ENCODE results near the gene CDK4.

CDK4 gene

DNA sequence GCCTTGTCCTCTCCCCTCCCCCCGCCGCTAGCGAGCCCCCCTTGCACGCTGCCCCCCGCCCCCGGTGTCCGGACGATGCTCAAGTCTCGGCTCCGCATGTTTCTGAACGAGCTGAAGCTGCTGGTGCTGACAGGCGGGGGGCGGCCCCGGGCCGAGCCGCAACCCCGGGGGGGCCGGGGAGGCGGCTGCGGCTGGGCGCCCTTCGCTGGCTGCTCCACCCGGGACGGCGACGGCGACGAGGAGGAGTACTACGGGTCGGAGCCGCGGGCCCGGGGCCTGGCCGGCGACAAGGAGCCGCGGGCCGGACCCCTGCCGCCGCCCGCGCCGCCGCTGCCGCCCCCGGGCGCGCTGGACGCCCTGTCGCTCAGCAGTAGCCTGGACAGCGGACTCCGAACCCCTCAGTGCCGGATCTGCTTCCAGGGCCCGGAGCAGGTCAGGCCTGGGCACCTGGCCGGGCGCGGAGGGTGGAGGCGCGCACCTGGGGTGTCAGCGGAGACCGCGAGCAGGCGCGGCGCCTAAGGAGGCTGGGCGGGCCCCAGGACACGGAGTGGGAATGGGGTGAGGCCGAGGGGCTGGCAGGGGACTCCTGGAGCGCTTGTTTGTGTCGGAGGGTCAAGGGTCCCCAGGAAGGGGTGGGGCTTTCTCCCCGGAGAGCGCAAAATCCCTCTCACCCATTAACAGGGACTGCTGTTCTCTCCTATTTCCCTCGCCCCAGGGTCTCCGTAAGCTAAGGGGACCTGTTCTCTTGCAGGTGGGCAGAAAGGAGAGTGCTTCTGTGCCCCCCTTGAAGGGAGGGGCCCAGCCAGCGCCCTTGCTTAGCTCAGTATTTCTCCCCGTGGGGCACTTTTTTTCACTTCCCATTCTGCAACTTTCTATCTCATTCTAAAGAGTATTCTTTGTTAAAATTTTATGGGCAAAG, 3.6 kb upstream of the CDK4 start:
- peak in 5 of 6 experiments; percentile 19 to 53 (median 38) for DNase-seq

DNA sequence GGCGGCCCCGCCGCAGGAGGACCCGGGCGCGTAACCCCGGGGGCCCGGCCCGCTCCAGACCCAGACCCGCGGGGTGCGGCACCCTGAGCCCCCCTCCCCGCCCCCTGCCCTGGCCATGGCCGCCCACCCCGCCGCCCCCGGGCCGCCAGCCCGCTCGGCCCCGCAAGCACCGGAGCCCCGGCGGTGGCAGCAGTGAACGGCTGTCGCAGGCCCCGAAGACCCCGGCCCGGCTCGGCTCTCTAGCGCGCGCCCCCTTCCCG, 3.0 kb upstream of the CDK4 start:
- DNase-seq: no peak

DNA sequence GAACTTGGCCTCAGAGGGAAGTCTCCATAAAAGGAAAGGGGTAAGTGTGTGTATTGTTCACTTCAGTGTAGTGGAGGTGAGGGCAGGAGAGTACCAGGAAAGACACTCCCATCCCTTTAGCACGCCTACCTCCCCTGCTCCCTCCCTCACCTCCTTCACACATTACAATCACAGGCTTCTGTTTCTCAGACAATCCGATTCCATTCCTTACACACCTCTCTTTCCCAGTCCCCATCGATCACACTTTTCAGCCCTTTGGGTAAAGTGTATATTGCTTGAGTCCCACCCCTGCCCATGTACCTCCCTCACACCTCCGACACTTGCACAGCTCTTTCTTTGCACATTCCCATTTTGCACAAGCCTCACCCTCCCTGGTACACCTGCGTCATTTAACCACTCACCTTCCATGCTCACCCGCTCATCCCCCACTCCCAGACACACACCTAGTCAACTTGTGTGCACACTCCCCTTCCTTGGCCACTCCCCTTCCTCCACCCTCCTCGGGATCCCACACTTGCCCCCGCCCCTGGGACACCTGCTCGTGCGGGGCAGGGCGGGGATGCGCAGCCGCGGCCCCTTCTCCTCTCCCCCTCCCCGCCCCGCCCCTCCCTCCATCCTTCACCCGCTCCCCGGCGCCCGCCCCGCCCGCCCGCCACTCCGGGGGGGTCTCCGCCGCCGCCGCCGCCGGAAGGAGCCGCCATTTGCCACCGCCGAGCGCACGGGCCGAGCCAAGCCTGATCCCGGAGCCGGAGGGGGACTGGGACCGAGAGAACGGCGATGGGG, 2.5 kb upstream of the CDK4 start, which contains the start of gene MARCHF9:
TSS of gene MARCHF9 (plus strand) at position 693 of the 783 bp plus-strand sequence. CDS start 426 bp downstream, outside the sequence.
- DNase-seq: peak; percentile 75 to 88 (median 80)

DNA sequence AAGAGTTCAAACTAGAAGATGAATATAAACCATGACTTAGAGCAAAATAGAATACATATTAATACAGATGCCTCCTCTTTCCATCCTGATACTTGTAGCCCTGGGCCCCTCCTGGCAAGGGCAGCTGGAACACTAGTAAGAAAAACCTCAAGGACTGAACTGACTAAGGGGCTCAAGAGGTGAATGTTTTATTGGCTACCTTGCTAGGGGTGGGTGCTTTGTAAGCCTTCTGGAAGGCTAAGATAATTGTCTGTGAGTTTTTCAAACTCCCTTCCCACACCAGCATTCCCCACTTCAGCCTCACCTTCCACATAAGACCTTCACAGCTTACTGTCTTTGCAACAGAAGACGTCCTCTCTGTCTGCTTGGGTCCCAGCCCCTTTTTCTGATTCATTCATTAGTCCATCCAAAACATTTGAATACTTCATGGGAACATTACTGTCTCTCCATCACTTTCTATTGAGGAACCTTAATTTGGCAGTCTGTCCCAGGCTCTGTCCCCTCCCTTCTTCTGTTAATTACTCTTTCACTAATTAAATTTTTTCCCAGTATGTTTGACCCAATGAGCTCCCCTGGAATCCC, 1.7 kb upstream of the CDK4 start:
- DNase-seq: no peak

DNA sequence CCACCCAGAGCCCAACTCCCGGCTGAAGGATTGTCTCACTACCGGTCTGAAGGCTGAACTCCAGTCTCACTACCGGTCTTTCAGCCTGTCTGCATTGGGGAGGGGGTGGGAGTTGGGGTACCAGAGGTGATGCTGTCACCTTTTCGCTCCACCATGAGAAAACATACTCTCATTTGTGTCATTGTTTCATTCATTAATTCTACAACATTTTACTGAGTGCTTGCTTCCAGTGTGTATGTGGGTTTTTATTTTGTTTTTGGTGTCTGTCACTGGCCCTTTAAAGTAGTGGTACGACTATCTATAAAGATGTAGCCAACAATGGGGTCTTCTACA, 524 bp upstream of the CDK4 start:
- no peak for DNase-seq

DNA sequence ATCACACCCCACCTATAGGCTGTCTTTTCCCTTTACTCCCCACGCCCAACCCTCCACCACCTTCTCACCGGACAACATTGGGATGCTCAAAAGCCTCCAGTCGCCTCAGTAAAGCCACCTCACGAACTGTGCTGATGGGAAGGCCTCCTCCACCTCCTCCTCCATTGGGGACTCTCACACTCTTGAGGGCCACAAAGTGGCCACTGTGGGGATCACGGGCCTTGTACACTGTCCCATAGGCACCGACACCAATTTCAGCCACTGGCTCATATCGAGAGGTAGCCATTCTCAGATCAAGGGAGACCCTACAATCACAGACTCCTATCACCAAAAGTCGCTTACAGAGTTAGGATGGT, 700 bp downstream of the CDK4 start:
- DNase-seq: no peak

DNA sequence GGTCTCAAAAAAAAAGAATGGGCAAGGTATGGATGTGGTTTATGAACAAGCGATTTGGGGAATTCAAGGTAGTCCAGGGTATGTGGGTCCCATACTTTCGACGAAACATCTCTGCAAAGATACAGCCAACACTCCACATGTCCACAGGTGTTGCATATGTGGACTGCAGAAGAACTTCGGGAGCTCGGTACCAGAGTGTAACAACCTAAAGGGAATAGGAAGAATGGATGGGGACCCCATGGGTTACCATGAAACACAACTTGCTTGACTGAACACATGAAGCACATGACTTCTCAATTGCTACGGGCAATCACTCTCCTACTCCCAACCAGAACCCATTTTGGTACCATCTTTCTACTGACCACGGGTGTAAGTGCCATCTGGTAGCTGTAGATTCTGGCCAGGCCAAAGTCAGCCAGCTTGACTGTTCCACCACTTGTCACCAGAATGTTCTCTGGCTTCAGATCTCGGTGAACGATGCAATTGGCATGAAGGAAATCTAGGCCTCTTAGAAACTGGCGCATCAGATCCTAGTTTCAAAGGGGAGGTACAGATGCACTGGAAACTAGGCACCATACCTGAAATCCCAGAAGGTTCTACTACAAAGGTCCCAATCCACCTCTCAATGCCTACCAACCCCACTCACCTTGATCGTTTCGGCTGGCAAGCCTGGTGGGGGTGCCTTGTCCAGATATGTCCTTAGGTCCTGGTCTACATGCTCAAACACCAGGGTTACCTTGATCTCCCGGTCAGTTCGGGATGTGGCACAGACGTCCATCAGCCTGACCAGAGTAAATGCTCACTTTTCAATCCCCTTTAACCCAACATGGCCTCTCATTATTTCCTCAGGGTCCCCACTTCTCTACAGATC, 1.3 kb downstream of the CDK4 start:
- no peak for DNase-seq

DNA sequence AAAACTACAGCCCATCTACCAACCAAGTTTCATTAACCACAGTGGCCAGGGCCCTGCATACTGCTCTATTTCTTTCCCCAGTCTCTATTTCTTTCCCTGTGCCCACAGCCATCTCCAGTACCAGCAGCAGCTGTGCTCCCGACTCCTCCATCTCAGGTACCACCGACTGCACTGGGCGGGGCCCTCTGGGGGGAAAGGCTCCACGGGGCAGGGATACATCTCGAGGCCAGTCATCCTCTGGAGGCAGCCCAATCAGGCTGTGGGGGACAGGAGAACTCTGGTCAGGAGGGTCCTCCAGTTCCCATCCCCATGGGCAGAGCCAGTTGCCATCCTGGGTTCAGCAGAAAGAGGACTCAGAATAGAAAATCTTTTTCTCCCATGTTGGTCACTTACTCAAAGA, 3.0 kb downstream of the CDK4 start:
- DNase-seq: no peak

DNA sequence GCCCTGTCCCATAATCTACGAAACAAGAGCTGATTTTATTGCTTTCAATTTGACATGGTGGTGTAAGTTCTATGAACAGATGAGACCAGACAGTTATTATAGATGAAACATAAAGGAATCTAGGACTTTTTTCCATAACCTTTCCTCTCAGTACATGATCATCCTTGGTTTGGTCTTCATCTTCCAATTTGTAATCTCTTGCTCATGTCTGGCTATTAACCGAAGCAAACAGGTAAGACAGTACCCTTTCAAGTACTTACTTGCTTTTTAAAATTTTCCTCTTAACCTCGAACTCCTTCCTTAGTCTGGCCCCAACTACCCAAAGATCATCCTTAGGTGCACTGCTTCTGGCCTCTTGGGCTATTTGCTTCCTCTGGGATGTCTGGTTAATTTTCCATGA, 6.1 kb downstream of the CDK4 start:
- no peak for DNase-seq

DNA sequence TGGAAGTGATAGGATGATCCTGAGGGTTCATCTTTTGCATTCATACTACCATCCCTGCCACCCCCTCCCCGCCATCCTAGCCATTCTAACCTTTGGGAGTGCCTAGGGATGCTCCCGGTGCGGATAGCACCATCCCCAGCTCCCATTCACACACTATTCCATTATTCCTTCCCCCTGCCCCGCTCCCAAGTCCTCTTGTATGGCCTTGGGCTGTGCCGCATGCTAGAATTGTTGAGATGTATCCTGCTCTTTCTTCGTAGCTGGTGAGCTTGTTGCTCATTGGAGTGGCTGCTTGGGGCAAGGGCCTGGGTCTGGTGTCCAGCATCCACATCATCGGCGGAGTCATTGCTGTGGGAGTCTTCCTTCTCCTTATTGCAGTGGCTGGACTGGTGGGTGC, 6.6 kb downstream of the CDK4 start:
- DNase-seq: no peak

DNA sequence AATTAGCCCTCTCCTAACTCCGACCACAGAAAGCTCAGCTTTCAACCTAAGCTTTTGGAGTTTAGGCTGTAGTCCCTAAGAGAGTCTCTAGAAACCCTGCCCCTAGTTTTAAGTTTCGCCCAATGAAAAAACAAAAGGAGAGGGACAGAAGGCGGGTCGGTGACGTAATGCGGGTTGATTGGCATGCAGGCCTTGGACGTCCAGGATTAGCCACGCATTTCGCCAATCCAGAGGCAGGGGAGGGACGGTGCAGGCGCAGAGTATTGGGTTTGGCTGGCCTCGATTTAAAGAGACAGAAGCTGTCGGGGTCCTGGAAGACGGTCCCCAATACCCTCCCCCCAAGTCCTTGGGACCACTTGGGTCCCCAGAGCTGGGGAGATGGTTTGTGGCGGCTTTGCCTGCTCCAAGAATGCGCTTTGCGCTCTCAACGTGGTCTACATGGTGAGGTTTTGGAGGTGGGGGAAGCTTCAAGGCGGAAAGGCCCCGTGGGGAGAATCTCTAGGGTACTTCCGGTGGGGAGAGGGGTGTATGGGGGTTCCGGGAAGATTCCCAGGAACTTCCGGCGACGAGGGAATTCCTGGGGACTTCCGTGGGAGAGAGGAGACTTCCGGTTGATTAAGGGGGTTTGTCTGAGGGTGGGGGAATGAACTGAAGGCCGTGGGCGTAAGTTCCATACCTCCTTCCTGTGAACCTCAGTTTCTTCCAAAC, 7.2 kb downstream of the CDK4 start, which contains the start of gene TSPAN31:
TSS of gene TSPAN31 (plus strand) at position 263 of the 708 bp plus-strand sequence. CDS start at position 379, 116 bp downstream.
- peak; percentile 86 to 95 (median 94) for DNase-seq

DNA sequence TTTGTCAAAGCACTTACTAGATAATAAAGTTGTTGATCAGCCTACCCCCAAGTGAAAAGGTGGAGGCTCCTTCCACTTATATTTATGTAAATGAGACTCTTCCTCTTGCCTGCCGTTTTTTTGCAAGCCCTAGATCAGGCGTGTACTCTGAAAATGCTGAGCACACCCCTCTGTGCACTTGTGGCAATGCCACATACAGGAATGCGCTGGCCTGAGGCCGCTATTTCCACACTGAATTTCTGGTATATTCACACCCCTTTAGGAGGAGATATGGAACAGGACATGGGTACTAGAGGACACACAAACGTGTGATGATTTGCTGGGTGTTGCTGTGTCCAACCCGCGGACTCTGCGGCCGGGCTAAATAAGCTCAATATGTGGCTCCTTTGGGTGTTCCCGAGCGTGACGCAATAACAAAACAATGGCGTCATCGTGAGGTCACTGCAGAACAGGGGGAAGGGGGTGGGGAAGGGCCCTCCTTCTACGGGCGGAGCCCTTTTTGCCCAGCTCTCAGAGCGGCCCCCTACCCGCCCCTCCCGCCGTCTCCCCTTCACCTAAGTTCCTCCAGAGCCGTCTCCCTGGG, 7.8 kb downstream of the CDK4 start:
- DNase-seq: peak in 5 of 6 experiments; percentile 68 to 90 (median 82)

DNA sequence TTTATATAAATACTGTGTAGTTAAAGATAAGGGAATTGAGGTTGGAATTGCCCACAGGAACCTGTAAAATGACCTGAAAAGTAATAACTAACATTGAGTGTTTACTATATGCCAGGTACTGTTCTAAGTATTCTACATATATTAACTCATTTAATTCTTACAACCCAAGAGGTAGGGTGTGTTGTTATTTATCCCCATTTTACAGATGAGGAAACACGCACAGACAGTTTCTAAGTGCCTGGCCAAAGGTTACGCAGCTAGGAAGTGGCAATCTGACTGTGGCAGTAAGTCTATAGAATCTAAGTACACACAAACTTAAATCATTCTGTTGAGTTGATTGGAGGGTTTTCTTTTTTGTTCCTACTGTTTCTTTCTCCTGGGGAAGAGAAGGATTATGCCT, 8.3 kb downstream of the CDK4 start:
- no peak for DNase-seq

DNA sequence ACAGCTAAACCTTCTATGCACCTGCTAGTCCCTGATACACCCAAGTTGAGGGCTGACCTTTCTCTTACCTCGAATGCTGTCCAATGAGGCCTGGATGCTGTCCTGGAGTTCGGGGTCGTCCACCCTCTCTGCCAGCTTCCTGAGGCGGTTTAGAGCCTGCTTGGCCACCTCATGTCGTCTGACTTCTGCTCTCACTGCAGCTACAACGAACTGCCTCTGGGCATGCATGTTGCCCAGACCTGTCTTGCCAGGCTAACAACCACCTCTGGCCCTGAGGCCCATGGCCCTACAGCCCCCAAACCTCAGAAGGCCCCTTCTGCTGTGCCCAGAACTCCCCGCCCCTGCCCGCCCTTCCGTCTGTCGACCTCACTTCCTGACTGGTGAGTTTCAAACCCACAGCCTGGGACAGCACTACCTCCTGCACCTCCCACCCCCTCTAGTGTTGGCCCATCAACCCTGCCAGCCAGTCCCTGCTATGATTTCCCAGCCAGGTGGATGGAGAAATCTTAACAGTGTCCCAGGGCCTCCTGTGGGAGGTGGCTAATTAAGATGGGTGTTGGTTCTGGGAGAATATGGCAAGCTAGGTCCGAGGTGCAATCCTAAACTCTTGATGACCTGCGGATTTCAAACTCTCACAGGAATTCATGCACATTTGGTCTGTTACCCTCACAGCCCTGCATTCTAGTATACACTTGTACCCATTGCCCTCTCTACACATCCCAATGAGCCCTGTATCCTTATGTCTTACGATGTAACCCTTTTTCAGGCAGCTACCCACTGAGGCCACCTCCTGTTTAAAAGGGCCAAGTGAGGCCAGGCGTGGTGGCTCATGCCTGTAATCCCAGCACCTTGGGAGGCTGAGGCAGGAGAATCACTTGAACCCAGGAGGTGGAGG, 10.0 kb downstream of the CDK4 start:
- DNase-seq: peak; percentile 48 to 76 (median 70)

DNA sequence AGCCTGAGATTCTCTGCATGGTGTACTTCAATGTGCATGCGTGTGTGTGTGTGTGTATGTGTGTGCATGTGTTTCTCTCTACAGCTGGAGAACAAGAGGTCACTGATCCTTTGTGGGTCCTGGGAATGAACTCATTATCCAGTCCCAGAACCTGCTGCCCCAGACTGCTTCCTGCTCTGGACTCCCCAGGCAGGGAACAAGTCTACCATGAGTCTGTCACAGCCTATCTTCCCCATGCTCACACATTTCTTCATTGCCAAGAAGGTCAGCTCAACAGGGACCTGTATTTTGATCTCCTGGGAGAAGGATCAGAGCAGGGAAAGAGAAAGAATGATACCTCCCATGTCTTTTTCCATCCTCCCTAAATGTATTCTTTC, 10.7 kb downstream of the CDK4 start:
- no peak for DNase-seq

DNA sequence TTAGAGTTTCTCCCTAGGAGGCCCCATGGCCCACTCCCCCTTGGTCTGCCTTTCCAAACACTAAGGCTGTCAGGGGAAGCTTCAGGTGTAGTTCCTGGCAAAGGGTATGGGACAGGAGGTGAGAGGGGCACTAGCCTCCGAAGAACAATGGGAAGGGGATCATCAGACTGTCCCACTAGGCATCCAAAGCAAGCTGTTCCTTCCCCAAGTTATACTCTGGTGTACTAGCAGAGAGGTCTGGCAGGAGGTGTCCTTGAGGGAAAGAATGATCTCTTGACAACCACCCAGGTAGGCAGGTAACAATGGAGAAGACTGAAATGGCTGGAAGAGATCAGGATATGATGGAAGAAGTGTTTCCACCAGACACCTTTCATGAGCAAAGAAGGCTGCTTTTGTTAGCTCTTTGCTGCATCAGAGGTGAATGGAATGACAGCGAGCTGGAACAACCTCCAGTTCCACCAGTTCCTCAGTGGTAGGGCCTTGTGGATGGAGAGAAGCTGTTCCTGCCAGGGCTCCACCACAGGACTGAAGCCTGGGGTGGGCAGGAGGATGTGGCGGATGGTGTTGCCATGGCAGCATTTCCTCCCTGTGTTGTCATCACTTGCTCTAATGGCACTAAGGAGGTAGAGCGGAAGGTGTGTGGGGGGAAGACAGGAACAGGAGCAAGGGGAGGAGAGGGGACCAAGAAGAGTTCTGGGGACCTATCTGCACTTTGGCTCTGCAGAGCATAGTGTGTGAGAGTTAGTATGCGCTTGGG, 11.3 kb downstream of the CDK4 start:
- DNase-seq: peak; percentile 45 to 91 (median 80)

DNA sequence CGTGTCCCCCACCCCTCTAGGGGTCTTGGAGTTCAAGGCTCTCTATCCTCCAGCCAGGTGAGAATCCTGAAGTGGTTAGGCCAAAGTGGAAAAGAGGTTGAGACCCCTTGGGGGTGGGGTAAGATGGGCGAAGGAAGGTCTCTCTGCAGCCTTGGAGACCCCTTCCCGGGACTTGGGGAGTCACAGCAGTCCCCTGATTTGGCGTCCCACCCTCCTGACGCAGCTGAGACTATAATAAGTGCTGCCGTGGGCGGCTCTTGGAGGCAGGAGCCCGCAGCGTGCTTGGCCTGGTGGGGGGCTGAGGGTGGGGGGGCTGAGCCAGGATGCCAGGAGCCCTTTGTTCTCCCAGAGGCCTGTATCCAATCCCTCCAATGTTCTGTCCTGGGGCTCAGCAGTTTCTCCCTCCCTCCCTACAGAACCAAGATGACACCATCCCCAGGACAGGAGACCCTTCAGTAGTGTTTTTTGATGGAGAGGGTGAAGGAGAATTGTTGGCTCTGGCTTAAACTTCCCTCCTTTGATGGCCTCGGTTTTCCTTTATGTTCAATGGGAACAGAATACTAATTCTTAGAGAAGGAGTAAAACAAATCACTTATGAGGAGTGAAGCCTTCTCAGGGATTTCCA, 12.1 kb downstream of the CDK4 start:
- no peak for DNase-seq

DNA sequence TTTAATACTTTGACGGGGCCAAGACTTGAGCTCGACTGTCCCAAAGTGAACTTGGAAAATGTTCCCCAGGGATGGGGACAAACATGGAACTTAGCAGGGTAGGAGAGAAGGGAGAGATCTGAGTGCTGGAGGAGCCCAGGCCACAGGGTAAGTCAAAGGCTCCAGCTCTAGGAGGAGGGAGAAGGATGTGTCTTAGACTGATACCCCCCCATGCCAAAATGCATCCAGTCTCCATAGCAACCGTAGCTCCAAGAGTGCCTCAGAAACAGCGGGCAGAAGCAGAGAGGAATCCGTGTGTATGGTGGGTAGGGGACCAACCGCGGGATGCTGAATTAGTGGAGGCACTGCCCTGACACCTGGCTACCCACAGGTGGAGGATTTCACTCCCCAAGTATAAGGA, 12.7 kb downstream of the CDK4 start:
- DNase-seq: no peak

DNA sequence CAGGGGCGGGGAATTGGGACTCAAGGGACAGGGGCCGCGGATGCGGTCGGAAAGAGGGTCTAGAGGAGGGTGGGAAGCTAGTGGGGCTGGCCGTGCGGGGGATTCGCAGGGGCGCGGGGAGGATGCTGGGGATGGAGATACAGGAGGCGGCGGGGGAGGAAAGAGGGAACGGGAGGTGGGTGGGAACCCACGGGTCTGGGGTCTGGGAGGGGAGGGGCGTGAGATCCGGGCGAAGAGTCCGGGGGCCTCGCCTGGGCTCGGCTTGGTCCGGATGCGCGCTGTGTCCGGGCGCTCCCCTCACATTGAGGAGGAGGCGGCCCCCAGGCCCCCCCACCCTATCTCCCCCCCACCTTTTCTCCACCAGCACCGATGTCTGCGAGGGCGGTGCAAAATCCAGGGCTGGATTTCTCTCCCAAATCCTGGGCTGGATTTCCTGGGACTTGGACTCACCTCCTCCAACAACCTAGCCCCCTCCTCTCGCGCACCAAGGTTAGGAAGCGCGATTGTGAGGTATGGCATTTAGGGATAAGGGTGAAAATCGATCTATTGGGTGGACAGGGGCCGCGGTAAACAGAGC, 13.4 kb downstream of the CDK4 start, which contains the start of gene AGAP2:
TSS of gene AGAP2 (minus strand) at position 82 of the 577 bp plus-strand sequence. CDS start 496 bp downstream, outside the sequence.
- DNase-seq: no peak

All from stimulated activated naive CD4-positive, alpha-beta T cell (primary cell).